ENCODE measurements around the gene GLYR1.

GRCh38 chr16:4879049-4879448 is 32.0 kb upstream of the GLYR1 start:
- TF ChIP-seq POLR2AphosphoS5 (IDR thresholded peaks at IDR 0.05; ENCODE audit: low read depth, low read length) (no peak), SIN3A (IDR thresholded peaks at IDR 0.05; ENCODE audit: borderline replicate concordance, insufficient read depth, low read length) (no peak)
